Fibroblast of lung (primary cell): Measurements from ENCODE around the gene ADGRE1.

Source experiments
- CTCF ChIP-seq, 2 donors: IDR thresholded peaks in 1 of 2; conservative IDR thresholded peaks in 1 of 2; 1 replicate in 1 of 2; 2 replicates in 1 of 2; pipeline ENCODE4 v1.5.1; 2011 to 2012; ENCODE audit warnings: low read length in 2 of 2, control low read depth in 1 of 2, inconsistent platforms in 1 of 2, low read depth in 1 of 2, mild to moderate bottlenecking in 1 of 2
- EZH2 ChIP-seq: IDR thresholded peaks from 2 replicates; pipeline ENCODE4 v1.5.1; 2012; ENCODE audit warnings: low read length, control low read depth, mild to moderate bottlenecking; ENCODE audit errors: missing control alignments

GRCh38 chr19:6916952-6917351, 29.6 kb downstream of the ADGRE1 start:
- TF ChIP-seq CTCF (conservative IDR thresholded peaks at IDR 0.05 in 1 of 2, IDR thresholded peaks at IDR 0.05 in 1 of 2; ENCODE audit: low read depth in 1 of 2, low read length in 2 of 2) (no peak), EZH2 (no peak)
